Measurements from ENCODE around the gene MT1F. TPM values are rescaled to one million over a fixed set of nuclear protein-coding genes. Genes with fewer than 3 reads are reported as not detected.

MT1F gene
- polyA plus RNA-seq, 1 donor from 2014 or later = 1.8 TPM

GRCh38 chr16:56651586-56651985, 6.2 kb upstream of the MT1F start, which contains the start of gene MT1B:
MT1B (plus strand) TSS chr16:56651886; CDS start chr16:56651954, 68 bp downstream.
- TF ChIP-seq REST (IDR thresholded peaks at IDR 0.05; ENCODE audit: borderline replicate concordance) (no peak), EZH2 (IDR thresholded peaks at IDR 0.05; ENCODE audit: borderline replicate concordance, insufficient read depth, low read length, poor library complexity, severe bottlenecking) (no peak), EP300 (conservative IDR thresholded peaks at IDR 0.05; ENCODE audit: poor library complexity, severe bottlenecking) (no peak), CTCF (IDR thresholded peaks at IDR 0.05; ENCODE audit: poor library complexity, severe bottlenecking) (no peak), SMC3 (conservative IDR thresholded peaks at IDR 0.05; ENCODE audit: poor library complexity) (no peak), RAD21 (conservative IDR thresholded peaks at IDR 0.05) (no peak), MXI1 (conservative IDR thresholded peaks at IDR 0.05; ENCODE audit: poor library complexity, severe bottlenecking) (no peak), POLR2AphosphoS5 (IDR thresholded peaks at IDR 0.05) (no peak), TAF1 (IDR thresholded peaks at IDR 0.05; ENCODE audit: low read depth) (no peak)
- Histone ChIP-seq H3K27ac (ENCODE audit: low read length) (no peak within 1 kb of the TSS), H3K4me3 (ENCODE audit: low read length) (no peak within 1 kb of the TSS), H3K9me3 (ENCODE audit: low read length) (no peaks in the 10 kb centered on the region), H4K20me1 (ENCODE audit: insufficient read depth) (no peaks in the 10 kb centered on the region), H3K79me2 (replicated peaks; ENCODE audit: insufficient read depth, low read length) (no peaks in the 10 kb centered on the region), H3K9ac (ENCODE audit: low read length) (no peak within 1 kb of the TSS), H3F3A (ENCODE audit: insufficient read depth, low read length, poor library complexity, severe bottlenecking) (no peaks in the 10 kb centered on the region), H3K27me3 (ENCODE audit: insufficient read depth, low read depth, low read length) (peaks cover 37% of the 10 kb centered on the region), H3K4me2 (ENCODE audit: low read length) (no peak within 1 kb of the TSS), H2AFZ (ENCODE audit: low read depth, low read length) (no peak within 1 kb of the TSS), H3K36me3 (ENCODE audit: insufficient read depth, low read length) (no peaks in the 10 kb centered on the region), H3K9me2 (ENCODE audit: insufficient read depth, low read length) (no peaks in the 10 kb centered on the region)

GRCh38 chr16:56652600-56652999, 5.2 kb upstream of the MT1F start:
- no peak for TF ChIP-seq REST (IDR thresholded peaks at IDR 0.05; ENCODE audit: borderline replicate concordance)
- no peak for TF ChIP-seq CTCF (IDR thresholded peaks at IDR 0.05; ENCODE audit: poor library complexity, severe bottlenecking)
- no peak for TF ChIP-seq MXI1 (conservative IDR thresholded peaks at IDR 0.05; ENCODE audit: poor library complexity, severe bottlenecking)
- TF ChIP-seq EZH2 (IDR thresholded peaks at IDR 0.05; ENCODE audit: borderline replicate concordance, insufficient read depth, low read length, poor library complexity, severe bottlenecking) = no peak
- TF ChIP-seq TAF1 (IDR thresholded peaks at IDR 0.05; ENCODE audit: low read depth) = no peak
- no peak for TF ChIP-seq POLR2AphosphoS5 (IDR thresholded peaks at IDR 0.05)
- TF ChIP-seq RAD21 (conservative IDR thresholded peaks at IDR 0.05) = no peak
- no peak for TF ChIP-seq SMC3 (conservative IDR thresholded peaks at IDR 0.05; ENCODE audit: poor library complexity)
- no peak for TF ChIP-seq EP300 (conservative IDR thresholded peaks at IDR 0.05; ENCODE audit: poor library complexity, severe bottlenecking)
- Histone ChIP-seq H3F3A (ENCODE audit: insufficient read depth, low read length, poor library complexity, severe bottlenecking) (no peaks in the 10 kb centered on the region), H3K79me2 (replicated peaks; ENCODE audit: insufficient read depth, low read length) (no peaks in the 10 kb centered on the region), H3K9me3 (ENCODE audit: low read length) (no peaks in the 10 kb centered on the region), H3K4me2 (ENCODE audit: low read length) (no peak overlapping the region), H3K4me3 (ENCODE audit: low read length) (no peak overlapping the region), H3K9ac (ENCODE audit: low read length) (no peak overlapping the region), H4K20me1 (ENCODE audit: insufficient read depth) (no peaks in the 10 kb centered on the region), H3K36me3 (ENCODE audit: insufficient read depth, low read length) (no peaks in the 10 kb centered on the region), H3K27me3 (ENCODE audit: insufficient read depth, low read depth, low read length) (peaks cover 37% of the 10 kb centered on the region), H2AFZ (ENCODE audit: low read depth, low read length) (no peak overlapping the region), H3K9me2 (ENCODE audit: insufficient read depth, low read length) (no peaks in the 10 kb centered on the region), H3K27ac (ENCODE audit: low read length) (no peak overlapping the region)

Data from neural cell (in vitro differentiated cells).